NCI-H345 (cell line): Measurements from ENCODE around the gene RFC4.
"Not testable (repeated sequence)": the region's sequence is repeated elsewhere in the genome, so short reads cannot be mapped to it uniquely, and the experiment has no call there.

Experiments used
- DNase-seq: peaks from one replicate; lab custom pipeline; 2025; lab: John Stamatoyannopoulos, UW

RFC4 gene, protein sequence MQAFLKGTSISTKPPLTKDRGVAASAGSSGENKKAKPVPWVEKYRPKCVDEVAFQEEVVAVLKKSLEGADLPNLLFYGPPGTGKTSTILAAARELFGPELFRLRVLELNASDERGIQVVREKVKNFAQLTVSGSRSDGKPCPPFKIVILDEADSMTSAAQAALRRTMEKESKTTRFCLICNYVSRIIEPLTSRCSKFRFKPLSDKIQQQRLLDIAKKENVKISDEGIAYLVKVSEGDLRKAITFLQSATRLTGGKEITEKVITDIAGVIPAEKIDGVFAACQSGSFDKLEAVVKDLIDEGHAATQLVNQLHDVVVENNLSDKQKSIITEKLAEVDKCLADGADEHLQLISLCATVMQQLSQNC

DNA sequence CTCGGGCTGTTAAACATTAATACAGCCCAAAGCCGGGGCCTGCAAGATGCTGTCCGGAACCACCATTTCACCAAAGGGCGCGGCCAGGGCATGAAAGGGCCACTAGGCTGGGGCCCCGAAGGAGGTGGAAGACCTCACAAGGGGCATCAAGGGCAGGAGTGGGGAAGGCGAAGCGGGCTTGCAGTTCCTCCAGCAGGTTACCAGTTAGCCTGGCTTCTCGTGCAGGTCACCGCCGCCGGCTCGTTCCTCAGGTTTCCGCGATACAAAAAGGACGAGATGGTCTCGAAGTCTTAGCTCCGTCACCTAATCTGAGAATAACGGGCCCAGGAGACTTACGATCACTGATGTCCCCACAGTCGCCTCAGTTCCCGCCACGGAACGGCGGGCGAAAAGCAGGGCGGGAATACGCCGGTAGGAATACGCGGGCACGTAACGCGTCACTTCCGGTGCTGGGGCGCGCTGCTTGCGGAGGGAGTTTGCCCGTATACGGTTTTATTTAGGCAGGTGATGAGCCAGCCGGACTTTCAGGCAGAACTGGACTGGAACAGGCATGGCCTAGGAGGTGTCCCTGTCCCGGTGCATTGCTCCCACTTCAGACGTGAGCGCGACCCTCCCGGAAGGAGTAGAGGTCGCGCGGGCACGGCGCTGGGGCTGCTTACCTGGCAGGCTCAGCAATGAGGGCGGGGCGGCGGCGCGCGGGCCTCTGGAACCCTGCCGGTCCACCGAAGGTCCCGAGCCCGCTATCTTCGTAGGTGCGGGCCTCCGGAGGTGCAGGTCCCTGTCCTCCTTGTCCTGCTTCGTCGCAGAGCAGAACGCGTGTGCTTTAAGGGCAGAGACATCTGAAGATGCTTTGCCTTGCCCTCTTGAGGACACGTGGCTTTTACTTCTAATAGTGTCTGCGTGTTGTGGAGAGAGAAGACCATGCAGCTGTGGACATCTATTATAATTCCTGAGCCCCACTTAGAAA is at the start of gene RFC4:
Gene RFC4 (minus strand): TSS at position 394 of the 967 bp plus-strand sequence. CDS start 1,769 bp downstream, outside the sequence.
- peak; percentile 92 for DNase-seq

DNA sequence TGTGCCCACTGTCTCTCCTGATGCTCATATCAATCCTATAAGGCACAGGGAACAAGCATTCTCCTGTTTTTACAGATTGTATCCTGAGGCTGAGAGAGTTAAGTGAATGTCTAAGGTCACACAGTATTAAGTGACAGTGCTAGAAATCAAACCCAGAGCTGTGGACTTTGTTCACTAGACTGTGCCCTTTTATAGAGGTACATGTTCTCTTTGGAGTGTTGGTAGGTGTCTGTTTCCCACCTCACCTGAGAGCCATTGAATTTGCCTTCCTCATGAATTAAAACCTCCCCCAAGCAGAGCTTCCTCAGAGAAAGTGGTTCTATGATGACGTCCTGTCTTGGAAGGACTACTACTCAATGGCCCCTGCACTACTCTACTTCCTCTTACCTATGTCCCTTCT is 48.7 kb upstream of the RFC4 start:
- DNase-seq: no peak

DNA sequence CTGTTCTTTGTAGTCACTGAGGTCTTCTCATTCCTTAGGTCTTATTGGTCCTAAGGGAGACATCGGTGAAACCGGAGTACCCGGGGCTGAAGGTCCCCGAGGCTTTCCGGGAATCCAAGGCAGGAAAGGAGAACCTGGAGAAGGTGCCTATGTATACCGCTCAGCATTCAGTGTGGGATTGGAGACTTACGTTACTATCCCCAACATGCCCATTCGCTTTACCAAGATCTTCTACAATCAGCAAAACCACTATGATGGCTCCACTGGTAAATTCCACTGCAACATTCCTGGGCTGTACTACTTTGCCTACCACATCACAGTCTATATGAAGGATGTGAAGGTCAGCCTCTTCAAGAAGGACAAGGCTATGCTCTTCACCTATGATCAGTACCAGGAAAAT is 47.9 kb upstream of the RFC4 start:
- no peak for DNase-seq

DNA sequence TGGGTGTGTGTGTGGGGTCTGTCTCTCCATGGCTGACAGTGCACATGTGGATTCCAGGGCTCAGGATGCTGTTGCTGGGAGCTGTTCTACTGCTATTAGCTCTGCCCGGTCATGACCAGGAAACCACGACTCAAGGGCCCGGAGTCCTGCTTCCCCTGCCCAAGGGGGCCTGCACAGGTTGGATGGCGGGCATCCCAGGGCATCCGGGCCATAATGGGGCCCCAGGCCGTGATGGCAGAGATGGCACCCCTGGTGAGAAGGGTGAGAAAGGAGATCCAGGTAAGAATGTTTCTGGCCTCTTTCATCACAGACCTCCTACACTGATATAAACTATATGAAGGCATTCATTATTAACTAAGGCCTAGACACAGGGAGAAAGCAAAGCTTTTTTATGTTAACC is 46.7 kb upstream of the RFC4 start:
- DNase-seq: no peak

DNA sequence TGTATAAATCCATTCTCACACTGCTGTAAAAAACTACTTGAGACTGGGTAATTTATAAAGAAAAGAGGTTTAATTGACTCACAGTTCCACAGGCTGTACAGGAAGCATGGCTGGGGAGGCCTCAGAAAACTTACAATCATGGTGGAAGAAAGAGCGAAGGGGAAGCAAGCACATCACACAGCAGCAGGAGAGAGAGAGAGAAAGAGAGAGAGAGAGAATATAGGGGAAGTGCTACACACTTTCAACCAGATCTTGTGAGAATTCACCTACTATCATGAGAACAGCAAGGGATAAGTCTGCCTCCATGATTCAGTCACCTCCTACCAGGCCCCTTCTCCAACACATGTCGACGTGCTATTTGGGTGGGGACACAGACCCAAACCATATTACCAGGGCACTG is 45.6 kb upstream of the RFC4 start:
- DNase-seq: not testable (repeated sequence)

DNA sequence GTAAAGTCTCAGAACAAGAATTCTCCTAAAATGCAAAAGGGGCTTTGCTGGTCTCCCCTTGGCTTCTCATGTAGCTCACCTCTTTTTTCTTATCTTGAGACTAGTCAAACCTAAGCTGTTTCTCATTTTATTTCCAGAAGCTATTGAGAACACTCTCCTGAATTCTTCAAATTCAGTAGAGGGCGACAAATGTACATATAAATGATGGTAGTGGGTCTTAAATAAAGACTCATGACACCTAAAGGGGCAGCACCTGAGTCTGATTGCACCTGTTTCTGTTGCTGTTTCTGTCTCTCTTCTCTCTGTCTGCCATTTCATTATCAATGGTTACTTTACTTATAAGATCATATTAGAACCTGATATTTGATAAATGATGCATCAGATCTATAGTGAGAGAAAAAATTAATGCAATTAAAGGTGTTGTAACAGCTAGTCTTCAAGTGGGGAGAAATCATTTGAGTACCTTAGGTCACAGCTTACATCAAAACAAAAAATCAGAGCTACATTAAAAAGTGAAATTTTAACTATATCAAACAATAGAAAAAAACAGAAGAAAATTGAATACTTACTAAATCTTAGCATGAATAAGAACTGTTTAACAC is 43.2 kb upstream of the RFC4 start:
- DNase-seq: peak; percentile 43

DNA sequence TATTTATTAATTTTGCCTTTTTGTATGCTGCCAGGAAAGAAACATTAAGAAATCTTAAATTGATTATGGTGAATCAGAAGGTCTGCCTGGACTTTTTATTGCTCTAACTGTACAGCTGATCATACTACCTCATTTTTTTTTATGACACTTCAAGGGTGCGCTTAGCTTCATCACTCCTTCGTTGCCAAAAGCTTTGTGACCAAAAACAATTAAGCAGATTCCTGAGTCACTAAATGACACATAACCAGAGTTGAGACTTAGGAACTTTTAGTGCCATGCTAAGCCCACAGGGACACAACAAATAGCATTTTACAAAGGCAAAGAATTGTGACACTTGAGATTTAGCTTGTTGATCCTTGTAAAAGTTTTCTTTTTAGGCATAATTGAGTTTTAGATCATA is 41.2 kb upstream of the RFC4 start:
- DNase-seq: no peak

DNA sequence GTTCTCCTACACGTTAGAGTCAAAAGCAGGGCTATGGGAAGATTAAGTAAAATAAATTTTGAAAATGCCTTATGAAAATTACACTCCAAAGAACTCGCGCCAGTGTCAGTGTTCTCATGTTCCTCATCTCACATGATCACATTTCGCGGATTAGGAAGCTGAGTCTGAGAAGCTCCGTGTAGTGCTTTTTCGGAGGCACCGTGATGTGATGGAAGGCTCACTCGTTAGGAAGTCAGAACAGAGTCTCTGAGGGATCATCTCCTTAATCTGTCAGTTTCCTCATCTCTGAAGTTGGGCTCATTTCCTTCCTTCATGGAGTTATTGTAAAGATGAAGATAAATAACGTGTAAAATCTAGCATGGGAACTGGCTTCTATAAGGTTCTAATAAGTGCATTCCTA is 39.5 kb upstream of the RFC4 start:
- DNase-seq: no peak

DNA sequence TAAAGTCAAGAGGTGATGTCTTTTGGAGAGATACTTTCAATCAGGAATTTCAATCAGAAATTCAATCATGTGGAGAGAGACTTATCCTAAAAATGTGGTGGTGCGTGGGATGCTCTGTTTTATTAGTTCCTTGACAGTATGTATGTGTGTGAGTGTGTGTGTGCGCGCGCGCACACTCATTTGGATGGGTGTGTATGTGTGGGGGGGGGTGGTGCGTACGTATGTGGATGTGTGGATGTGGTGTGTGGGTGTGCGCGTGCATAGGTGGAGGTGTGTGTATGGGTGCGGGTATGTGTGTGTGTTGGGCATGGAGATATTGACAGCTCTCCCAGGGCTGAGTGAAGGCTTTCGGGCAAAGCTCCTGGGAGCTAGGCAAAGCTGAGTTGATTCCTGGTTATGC is 38.6 kb upstream of the RFC4 start:
- no peak for DNase-seq

DNA sequence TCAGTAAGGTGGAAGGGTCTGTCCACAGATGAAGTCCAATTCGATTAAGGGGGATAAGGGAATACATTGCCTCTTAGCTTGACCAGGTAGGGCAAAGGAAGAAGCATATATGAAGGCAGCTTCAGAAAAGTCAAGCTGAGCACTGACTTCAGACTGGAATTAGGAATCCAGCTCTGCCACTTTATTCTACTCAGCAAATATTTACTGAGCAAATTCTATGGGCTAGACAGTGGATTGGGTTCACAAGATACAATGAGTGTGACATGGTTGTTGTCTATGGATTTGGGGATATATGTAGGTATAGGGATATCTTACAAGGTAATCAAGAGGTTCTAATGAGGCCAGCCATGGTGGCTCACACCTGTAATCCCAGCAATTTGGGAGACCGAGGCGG is 36.8 kb upstream of the RFC4 start:
- DNase-seq: no peak

DNA sequence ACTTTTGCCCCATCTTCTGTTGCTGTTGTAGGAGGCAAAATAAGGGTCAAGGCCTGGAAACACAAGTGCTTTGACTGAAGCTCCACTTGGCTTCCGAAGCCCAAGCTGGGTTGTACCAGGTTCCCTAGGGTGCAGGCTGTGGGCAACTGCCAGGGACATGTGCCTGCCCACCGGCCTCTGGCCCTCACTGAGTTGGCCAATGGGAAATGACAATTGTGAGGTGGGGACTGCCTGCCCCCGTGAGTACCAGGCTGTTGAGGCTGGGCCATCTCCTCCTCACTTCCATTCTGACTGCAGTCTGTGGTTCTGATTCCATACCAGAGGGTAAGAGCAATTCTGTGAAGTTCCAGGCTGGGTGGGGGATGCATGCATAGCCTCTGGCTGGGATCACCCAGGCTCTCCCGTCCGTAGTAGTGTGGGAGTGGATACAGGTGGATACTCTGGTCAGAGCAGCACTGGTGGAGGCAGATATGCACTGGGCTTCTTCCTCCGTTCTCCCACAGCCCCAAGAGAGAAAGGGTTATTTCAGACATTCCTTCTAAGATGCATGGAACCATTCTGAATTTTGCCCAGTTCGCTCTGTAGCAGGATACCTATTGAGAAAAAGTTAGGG is 36.2 kb upstream of the RFC4 start, which contains the start of gene ADIPOQ:
Gene ADIPOQ (plus strand): TSS at position 285 of the 613 bp plus-strand sequence. CDS start 10,349 bp downstream, outside the sequence.
- DNase-seq: no peak

DNA sequence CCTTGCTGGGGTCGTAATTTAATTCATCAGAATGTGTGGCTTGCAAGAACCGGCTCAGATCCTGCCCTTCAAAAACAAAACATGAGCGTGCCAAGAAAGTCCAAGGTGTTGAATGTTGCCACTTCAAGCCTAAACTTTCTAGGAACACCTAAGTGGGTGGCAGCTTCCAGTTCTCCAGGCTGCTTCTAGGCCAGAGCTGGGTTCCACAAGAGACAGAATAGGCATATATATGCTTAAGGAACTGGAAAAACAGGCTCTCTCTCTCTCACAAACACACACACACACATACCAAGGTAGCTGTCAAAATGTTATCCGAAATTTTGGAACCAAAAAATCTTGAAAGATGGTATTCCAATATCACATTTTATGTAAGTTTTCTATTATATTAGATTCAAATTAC is 35.3 kb upstream of the RFC4 start:
- no peak for DNase-seq

DNA sequence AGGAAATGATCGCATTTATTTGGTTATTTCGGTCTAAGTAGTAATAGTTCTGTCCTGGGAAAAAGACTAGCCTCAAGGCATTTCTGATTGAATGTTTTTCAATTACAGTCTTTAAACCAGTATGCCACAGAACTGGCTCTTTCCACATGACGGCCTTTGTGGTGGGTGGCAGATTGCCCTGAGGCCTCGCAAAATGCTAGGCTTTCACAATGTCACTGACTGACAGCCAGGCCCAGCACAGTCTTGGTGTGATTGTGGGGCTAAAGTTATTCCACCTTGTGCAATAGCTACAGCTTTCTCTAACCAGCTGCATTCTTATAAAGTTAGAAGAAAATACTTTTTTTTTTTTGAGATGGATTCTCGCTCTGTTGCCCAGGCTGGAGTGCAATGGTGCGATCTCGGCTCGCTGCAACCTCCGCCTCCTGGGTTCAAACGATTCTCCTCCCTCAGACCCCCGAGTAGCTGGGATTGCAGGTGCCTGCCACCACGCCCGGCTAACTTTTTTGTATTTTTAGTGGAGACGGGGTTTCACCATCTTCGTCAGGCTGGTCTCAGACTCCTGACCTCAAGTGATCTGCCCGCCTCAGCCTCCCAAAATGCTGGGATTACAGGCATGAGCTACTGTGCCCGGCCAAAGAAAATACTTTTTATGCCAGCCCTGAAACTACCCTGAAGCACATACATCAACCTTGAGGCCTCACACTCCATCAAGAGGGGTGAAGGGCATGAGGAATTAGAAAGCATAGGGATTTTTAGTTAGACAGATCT is 33.8 kb upstream of the RFC4 start:
- DNase-seq: no peak

DNA sequence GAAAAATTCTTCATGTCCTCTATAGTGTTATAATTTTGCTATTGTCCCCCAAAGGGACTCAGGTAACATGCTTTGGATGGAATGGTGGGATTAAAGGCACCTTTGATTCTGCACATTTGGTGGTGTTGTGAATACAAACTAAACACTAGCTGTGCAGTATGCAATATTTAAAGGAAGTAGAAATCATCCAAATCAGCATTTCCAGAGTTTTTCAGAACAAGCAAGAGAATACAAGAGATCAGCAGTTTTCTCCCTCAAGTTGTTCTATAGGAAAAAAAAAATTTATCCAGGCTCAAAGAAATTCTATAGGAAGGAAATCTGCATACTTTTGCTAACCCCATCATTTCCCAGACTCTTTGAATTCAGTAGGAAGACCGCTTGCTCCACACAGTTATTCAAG is 26.0 kb upstream of the RFC4 start:
- DNase-seq: no peak

DNA sequence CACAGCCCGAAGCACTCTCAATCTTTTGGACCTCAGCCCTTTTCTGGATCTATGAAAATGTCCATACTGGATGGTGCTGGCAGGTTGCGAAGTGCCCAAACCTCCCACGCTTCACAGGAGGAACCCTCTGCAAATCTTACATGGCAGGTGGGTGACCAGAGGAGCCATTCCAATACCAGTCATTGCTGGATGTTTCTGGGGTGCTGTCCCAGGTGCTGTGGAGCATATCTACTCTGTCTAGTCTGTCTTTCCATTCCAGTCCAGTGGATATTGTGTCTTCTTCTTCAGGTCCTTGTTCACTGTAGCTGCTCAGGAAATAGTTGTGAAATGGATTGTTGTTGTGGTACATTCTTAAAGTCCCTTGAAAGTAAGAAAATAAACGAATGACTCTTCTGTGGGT is 25.5 kb upstream of the RFC4 start:
- no peak for DNase-seq

DNA sequence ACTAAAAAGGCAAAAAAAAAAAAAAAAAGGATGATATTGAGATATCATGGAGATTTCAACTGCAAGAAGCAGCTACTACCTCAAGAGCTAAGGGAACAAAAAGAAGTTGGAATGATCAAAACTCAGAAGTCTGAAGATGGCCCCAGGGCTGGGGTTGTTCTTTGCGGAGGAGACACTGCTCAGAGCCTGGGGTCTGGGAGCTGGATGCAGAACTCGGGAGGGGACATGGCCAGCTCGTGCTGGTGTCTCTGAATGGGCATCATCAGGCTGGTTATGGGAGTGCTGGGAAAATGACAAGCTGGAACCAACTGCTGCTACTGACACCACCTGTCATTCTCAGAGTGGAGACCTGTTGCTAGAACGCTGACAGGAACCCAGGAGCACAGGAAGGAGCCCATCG is 22.1 kb upstream of the RFC4 start:
- DNase-seq: no peak

DNA sequence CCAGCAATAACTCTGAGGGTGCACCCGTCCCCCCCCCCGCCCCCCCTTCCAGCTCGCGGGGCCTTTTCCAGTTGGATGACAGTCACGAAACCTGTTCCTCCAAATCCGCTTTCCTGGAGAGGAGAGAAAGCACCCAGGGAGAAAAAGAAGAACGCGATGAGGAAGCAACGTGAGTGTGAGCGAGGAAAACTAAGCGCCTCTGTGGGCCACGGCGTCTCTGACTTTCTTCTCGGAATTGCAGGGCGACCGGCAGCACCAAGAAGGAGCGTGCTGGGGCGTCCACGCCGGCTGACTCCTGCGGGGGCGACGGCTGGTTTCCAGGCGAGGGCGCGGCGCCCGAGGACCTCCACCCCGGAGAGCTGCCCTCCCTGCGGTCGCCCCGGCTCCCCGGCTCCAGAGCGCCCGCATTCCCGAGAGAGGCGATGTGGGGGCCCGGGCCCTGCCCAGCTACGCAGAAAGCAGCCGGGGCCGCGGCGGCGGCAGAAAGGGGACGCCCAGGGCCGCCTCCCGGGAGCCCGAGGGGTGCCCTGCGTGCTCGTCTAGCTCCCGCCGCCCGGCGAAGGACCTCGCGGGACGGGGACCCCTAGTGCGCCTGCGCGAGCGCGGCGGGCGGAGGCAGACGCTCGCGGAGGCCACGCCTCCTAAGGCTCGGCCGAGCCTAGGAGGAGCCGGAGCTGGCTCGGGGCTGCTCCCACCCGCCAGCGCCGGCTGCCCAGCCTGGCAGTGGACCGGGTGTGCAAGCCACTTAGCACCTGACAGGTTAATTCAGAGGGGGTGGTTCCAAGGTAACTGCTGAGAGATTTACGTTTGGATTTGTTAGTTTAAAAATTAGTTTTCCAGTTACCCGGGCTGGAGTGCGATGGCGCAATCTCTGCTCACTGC is 20.9 kb upstream of the RFC4 start:
- peak; percentile 94 for DNase-seq

DNA sequence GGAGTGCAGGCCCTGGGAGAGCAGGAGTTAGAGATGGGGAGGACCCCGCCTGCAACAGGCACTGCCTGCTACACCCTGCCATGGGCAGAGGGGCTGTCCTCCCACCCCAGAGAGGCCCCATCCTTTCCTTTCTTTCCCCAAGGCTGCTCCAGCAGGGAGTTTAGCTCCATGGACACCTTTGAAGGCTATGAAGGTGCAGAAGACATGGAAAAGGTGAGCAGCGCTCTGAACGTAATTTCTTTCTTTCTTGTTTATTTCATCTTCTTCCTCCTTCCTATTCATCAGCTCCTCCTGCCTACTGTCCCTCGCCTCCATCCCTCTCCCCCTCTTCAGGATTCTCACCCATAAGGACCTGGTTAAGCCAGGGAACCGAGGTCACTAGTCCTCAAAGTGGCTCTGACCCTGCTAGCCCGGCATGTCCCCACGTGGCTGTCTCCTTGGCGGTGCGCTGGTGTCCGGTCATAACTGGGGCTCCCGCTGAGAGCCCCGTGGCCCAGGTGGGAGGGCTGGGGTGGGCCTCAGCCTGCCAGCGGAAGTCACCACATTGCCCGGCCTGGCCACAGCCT is 20.2 kb upstream of the RFC4 start:
- no peak for DNase-seq

DNA sequence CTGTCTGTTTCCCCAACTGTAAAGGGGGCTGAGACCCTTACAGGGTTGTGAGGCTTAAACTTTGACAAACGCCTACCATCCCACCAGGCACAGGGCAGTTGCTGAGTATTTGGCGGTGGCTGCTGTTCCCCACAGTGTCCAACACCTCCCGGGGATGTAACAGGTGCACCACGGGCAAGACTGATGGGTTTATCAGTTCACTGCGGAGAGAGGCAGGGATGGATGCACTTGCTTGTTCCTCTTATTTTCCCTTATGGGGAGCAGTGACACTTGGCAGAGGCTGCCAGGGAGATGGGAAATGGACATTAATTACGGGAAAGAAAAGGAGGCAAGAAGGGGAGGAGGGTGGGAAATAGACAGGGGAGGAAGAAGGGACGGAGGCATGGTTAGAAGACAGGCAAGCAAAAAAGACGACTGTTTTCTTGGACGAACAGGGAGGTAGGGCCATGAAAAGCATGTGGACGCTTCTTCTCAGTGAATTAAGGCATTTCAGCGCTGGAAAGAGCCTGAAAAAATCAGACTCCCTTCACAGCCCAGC is 19.7 kb upstream of the RFC4 start:
- DNase-seq: peak; percentile 23
